GM21367 (cell line): ENCODE measurements around the gene UNC79.

Source experiments
- ATAC-seq: cut with Tn5 transposase; IDR thresholded peaks from one replicate; pipeline ENCODE4 v1.9.1; 2021; ENCODE audit not compliant: unreplicated experiment

Gene UNC79

GRCh38 chr14:93655078-93655750, 224.5 kb downstream of the UNC79 start:
- no peak for ATAC-seq

- no peak for ATAC-seq
These were observed 227.1 kb downstream of the UNC79 start for GRCh38 chr14:93657875-93658274.

GRCh38 chr14:93663317-93663716, 232.6 kb downstream of the UNC79 start:
- ATAC-seq, result no peak

GRCh38 chr14:93665169-93665568, 234.4 kb downstream of the UNC79 start:
- ATAC-seq, result no peak

DNA sequence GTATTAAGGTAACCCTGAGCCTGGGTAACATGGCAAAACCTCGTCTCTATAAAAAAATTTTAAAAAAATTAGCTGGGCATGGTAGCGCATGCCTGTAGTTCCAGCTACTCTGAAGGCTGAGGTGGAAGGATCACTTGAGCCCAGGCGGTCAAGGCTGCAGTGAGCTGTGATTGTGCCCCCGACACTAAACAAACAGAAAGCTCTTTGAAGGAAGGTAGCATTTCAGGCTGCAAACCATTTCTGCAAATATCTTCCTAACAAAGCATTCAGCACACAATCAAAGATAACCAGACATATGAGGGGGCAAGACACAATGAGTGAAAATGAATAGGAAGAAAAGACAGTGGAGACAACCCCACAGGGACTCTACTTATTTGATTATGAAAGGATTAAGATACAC, 238.9 kb downstream of the UNC79 start:
- ATAC-seq, result no peak

DNA sequence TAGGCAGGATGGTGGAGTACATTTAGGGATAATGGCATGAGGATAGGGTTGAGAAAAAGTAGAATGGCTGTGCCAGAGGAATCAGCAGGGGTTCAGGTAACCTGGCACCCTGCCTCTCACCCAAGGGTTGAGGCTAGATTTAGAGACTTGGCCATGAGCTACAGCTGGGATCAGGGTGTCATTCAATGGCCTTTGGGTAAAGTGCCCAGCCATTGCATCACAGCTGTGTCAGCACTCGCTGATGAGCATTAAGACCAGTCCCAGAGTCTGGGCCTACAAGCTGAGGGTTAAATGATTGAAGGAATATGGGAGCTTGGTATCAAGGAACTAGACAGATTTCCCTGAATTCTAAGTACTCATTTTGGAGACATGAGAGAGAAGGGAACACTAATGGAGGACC, 243.6 kb downstream of the UNC79 start:
- ATAC-seq, result no peak

- ATAC-seq, result no peak
These were observed 244.9 kb downstream of the UNC79 start for GRCh38 chr14:93675651-93676050.

GRCh38 chr14:93676416-93676958, 245.7 kb downstream of the UNC79 start:
- ATAC-seq, result no peak

- no peak for ATAC-seq
These were observed 251.7 kb downstream of the UNC79 start for GRCh38 chr14:93682459-93682858.

DNA sequence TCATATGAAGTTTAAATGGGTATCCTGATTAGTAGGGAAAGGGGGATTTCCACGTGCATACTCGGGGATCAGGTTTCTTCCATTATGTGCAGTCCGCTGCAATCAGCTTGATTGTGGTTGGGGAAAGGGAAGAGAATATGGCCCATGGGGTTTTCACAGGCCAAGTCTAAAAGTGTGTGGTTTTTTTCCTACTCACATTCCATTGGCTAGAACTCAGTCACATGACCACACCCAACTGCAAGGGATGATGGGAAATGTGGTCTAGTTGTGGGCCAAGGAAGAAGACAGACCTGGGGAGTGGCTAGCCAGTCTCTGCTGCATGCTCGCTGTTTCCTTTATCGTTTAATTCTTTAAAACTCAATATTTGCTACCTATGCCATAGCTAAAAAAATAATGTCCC, 252.5 kb downstream of the UNC79 start:
- no peak for ATAC-seq

- no peak for ATAC-seq
These were observed 254.6 kb downstream of the UNC79 start for GRCh38 chr14:93685121-93685895.

DNA sequence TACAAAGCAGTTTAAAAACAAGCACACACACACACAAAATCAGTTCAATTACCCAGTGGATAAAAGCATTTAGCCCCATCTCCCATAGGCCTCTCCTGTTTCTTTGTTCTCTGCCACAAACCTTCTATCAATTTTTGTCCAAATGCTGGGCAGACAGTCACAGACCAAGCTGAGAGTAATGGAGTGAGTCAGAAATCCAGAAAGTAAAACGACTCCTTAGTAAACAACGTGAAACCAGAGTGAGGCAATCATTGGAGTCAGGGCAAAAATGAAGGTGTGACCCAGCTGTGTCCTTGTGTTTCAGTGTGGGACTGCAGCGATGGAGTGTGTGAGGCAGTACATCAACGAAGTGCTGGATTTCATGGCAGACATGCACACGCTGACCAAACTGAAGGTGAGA, 255.5 kb downstream of the UNC79 start:
- ATAC-seq, result no peak

DNA sequence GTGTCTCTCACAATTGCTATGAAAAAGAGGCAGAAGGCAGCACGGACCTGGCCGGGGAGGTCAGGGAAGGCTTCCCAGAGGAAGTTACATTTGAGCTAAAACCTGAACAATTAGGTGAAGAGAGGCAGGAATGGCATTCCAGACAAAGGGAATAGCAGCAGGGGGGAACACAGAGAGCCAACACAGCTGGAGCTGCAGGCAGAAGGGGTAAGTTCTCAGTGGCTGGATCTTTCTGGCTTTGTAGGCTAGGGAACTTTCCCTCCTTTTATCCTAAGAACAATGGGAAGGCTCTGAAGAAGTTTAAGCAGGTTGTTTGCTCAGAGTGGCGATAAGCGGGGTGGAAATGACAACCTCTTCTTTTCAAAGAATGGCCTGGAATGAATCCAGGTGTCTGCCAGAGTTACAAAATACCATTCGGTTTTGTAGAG, 257.5 kb downstream of the UNC79 start:
- ATAC-seq, result no peak

DNA sequence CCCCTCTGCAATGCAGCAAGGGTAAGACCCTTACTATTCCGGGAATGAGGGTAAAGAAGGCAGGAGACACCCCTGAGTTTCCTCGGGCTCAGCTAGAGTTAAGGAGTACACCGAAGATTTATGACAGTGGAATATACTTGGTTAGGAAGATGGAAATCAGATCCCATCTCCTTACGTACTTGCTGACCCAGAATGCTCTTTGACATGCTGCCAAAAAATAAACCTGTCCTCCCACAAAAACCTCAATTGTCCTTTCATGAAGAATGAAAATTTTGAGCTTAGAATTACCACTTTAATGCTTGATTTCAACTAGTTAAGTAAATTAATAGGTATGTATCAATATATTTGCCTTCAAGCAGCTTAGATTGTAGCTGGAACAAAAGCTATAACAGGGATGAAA, 258.1 kb downstream of the UNC79 start:
- ATAC-seq, result no peak

DNA sequence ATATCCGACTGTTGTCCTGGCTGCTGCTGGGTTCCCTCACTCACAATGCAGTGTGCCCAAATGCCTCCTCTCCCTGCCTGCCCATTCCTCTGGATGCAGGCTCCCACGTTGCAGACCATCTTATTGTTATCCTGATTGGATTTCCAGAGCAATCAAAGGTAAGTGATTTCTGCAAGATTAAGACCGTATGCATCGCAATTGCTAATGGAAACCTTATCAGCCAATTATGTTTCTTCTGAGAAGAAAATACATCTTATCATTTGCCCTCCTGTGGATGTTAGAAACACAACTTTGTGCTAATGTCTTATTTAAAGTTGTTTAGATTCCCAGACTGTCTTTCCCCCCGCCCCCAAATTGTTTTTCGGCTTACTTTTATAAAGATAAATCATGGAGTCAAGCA, 259.4 kb downstream of the UNC79 start:
- no peak for ATAC-seq

DNA sequence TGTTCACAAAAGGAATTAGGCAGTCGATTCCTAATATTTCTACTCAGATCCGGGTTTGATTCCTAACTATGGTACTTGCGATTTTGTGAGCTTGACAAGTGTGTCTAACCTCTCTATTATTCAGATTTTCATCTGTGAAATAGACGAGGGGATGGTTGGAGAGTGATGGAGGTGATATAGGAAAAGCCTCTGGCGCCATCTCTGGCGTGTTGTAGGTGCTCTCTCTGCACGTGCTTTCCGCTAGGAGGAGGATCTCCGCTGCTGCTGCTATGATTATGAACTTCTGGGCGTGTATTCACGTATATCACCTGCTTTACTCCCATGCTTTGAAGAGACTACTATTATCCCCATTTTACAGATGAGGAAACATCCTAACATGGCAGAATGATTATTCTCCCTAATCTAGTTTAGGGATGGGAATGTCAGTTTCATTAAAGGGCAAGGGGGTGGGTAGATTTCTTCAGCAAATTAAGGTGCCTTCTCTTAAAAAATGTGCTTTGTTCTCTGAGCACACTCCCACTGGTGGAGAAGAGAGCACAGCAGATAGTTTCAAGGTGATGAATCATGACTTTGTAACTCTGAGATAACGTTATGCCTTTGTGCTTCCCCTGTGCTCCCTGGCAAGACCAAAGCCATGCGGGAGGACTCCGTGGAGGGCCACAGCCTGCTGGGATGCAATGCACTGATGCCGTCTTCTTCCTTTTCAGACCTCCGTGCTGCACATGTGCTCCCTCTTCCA, 260.5 kb downstream of the UNC79 start:
- ATAC-seq, result no peak

DNA sequence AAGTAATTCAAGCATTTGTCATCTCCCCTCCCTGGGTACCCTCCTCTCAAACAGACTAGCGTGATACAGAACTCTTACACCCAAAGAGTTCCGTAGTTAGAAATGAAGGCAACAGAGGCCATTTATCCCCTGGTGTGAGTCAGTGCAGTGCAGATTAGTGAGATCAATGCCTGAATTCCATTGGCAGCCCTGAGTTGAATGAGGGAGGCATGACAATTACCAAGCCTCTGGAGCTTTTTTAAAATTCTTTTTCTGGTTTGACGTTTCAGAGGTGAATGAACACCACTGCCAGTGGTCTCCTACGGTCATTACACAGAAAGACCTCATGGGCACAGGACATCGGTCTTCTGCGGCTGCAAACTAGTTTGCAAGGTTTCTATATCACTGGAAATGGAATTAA, 263.2 kb downstream of the UNC79 start:
- no peak for ATAC-seq

- no peak for ATAC-seq
These were observed 270.2 kb downstream of the UNC79 start for GRCh38 chr14:93700928-93701327.

- ATAC-seq, result no peak
These were observed 270.8 kb downstream of the UNC79 start for GRCh38 chr14:93701562-93701961.

DNA sequence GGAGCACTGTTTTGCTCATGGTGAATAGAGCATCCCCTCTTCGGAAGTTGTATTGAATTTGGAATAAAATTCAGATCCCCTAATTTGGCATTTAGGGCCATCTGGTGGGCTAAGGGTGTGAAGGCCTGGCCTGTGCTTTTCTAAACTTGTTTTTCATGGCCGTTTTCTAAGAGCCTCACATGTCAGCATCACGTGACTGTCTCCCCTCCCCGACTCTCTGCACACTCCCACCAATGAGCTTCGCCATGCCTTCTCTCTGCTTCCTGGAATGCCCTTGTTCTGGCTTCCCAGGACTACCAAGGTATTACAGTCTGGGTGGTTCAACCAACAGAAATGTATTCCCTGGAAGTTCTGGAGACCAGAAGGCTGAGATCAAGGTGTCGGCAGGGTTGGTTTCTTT, 272.2 kb downstream of the UNC79 start:
- no peak for ATAC-seq

GRCh38 chr14:93703941-93704340, 273.2 kb downstream of the UNC79 start:
- ATAC-seq, result no peak
